Stimulated activated CD8-positive, alpha-beta memory T cell treated with anti-CD3 and anti-CD28 coated beads, Interleukin-15, amount 100 ng/mL, for 4 hours (primary cell): ENCODE data around the gene CDSN.

Experiments
- DNase-seq, 2 donors: peaks; one replicate each; pipeline ENCODE4 v3.0.0-alpha.2; 2020; ENCODE audit warnings: low read depth in 2 of 2

The CDSN gene

DNA sequence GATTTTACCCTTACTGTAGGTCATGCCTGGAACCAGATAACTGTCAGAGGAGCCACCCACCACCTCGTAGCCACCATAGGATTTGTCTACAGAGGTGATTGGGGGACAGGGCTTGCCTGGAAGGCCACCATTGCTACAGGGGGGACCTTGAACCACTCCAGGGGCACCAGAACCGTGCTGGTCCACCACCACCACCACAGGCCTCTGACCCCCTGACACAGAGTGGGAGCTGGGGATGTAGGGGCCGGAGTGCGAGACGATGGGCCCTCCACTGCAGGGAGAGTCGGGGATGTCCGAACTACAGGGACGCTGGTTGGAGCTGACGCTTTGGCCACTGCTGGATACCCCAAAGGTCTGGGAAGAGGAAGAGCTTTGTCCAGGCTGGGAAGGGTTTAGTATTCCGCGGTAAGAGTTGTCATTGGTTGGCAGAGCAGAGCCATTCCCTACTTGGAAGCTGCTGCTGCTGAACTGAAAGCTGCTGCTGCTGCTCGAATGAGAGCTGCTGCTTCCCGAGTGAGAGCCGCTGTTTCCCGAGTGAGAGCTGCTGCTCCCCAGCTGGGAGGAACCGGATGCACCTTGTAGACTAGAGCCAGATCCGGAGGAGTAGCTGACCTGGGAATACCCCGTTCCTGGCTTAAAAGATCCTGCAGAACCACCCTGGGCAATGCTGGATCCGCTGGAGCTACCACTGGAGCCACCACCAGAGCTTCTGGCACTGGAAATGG lies 3.4 kb downstream of the CDSN start:
- no peak for DNase-seq

DNA sequence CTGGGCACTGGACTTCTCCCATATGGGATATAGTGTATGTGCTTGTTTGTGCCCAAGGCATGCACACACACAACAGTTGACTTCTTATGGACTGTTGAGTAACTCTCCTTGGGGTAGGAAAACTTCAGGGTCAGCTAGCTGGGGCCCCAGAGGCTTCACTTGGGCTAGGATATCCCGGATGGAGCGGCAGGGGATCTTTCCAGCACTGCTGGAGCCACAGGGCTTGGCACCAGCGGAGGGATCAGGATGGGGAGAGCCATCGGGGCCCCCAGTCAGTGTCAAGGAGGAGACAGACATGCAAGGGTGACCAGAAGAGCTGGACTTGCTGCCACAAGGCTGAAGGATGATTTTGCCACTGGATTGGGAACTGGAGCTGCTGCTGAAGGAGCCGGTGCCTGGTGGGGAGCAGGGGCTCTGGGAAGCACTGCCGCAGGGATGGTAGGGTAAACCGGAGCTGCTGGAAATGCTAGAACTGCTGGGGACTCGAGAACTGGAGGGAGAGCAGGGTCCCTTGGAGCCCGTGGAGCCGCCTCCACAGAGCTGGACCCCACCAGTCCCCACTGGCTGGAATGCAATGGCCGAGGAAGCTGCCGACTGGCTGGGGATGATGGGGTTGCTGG lies 4.2 kb downstream of the CDSN start:
- no peak for DNase-seq

DNA sequence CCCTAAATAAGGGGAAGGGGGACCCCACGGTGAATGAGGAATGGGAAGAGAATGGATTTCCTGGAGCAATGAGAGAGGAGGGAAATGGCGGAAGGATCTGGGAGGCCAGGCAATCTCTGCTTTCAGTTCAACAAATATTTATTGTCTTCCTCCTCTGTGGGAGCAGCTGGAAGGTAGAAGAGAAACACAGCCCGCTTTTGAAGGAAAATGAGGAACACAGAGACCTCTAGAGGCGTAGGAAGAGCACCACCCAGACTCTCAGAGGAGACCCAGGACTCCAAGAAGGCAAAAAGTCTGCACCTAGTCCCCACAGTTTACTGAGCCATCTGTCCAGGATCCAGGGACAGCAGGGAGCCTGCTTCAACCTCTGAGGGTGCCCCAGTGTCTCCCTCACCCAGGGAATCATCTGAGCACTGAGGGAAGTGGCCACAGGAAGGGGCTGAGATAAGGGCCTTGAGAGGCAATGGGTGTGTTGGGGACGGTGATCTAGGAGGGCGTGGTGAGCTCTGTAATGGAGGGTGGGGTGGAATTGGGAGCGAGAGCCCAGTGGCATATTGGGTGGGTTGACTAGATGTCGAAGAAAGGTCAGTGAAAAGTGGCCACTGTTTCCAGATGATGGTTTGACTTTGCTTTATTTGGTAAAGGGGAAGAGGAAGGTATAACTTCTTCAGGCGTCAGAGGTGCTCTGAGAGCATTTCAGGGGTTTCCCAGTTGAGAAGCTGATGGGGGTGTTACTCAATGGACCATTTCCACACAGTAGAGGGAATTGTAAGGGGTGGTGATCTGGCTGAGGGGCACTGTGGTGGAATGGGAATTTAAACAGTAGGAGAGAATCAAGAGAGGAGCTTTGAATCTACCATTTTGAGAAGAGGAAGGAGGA lies 5.0 kb downstream of the CDSN start:
- no peak for DNase-seq

DNA sequence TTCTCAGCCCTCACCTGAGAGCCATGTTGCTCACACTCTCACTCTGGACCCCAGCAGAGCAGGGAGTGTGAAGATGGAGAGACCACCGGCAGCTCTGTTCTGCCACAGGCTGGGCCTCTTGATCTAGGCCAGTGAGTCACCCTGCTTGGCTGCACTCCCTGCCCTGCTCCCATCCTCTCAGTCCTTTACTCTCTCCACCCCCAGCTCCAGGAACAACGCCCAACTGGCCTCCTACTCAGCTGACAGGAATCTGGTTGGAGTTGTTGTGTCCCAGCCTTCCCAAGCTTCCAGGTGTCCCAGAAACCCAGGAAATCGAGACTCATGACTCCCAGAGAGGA lies 5.7 kb downstream of the CDSN start, which contains the start of gene PSORS1C1:
TSS of gene PSORS1C1 (plus strand) at position 260 of the 338 bp plus-strand sequence. CDS start 14,833 bp downstream, outside the sequence.
- DNase-seq, result no peak

DNA sequence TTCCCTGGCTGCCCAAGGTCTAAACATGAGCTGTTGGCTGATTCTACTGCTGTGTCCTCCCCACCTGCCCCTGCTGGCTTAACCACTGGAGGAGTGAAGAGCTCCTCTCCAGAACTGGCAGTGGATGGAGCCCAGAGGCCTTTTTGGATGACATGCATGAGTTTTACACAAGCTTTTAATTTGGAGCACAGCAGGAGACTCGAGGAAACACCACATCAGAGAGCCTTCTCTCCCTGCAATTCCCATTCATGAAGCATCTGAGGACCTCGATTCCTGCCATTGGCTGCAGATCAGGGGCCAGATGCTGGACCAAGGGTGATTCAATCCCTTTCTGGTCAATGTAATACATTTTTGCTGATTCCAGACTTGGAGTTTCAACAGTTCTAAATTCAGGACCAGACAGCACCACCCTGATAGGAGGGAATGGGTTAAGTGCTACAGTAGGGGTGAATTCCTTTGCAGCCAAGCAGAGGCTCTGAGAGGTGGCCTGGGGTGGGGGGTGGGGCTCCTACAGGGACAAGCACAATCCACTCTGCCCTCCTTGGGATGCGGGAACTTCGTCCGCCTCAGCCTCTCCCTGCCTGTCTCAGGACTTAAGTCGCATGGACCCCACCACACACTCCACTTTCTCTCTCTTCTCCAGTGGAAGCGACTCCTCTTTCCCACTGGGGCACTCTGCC lies 6.2 kb downstream of the CDSN start:
- no peak for DNase-seq

DNA sequence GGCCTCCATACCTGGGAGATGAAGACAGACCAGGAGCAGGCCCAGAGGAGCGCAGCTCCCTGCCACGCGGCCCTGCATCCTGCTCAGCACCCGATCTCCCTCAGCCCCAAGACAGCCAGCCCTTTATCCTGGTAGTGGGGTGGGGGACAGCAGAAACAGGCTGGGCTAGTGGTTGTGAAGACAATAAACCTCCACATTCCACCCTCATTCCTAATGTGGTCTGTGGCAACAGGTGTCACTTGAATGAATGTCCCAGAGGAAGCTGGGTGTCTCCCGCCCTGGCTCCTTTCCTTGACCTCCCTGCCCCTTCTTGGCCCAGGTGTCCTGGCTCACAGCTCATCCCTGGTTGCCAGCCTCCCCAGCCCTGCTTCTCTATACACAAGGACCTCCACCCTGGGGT lies 7.8 kb downstream of the CDSN start, which contains the start of gene C6orf15:
TSS of gene C6orf15 (minus strand) at position 98 of the 400 bp plus-strand sequence. CDS start at position 78, 20 bp downstream.
- no peak for DNase-seq

DNA sequence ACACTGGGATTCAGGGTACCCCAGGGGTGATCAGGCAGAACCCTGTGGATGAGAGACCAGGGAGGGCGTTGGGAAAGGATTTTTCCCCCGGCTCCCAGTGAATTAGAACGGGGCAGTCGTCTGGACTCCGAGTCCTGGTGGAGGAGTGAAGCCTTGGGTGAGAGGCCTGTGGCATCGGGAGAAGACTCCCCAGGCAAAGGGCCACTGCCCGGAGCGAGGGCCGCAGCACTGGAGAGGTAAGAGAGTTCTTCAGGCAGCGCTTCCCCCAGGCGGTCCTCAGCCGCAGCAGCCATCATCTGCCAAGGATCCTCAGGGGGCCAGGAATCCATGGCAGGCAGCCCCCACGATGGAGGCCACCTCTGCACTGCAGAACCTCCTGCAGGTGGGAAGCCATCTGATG lies 8.5 kb downstream of the CDSN start:
- DNase-seq, result no peak

DNA sequence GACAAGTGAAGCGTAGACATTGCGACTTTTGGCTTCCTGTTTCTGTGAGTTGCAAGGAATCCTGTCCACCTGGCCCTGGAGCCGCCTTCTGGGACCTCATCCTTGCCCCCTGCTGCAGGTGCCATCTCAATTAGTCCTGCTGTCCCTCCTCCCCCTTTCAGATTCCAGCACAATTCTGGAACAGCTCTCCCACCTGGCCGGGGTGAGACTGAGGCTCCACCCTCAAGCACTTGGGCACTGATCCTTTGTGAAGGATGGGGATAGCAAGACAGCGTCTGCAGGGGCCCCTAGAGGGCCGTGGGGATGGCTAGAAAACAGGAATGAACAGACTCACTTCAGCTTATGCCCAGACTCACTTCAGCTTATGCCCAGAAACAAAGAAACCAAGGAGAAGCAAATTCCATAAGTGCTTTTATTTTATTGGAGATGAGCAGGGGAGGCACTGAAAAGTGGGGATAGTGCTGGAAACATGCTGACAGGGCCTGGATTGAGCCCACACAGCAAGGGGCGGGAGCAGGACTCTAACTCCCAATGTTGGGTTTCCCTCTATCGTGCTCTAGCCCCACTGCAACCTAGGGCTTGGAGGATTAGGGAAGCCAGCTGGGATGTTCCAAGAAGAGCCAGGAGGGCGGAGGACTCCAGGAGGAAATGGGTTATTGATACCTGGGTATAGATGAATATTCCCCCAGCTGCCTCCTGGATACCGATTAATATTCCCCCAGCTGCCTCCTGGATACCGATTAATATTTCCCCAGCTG lies 9.2 kb downstream of the CDSN start:
- no peak for DNase-seq

DNA sequence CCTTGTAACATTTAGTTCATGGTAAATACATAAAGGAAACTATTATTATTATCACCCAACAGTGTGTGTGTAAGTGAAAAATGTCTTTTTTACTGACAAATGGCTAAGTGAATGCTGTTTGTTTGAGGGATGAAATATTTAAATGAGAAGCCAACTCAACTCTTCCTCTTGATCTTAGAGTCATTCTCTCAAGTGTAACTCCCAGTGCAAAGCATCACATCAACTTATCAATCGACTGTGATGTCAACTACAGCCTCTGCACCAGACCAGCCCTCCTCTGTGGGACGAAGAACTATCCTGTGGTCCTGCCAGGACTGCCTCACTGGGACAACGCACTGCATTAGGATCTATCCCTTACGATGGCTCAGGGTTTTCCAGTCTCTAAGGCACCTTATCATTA lies 13.2 kb downstream of the CDSN start:
- no peak for DNase-seq

DNA sequence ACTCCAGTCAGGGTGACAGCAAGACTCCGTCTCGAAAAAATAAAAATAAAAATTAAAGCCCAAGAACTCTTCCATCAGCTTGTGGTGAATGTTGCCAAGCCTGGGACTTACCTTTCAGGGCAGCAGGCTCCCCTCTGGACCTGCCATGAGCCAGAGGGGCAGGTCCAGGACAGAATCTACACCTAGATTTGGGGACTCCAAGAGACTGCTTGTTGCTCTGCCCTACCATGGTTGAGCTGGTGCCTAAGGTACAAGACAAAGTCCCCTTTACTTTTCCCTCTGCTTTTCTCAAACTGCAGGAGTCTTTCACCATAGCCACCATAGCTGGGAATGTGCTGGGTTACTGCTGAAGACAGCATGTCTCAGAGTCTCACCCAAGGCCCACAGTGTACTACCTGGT lies 17.1 kb downstream of the CDSN start:
- DNase-seq, result no peak

DNA sequence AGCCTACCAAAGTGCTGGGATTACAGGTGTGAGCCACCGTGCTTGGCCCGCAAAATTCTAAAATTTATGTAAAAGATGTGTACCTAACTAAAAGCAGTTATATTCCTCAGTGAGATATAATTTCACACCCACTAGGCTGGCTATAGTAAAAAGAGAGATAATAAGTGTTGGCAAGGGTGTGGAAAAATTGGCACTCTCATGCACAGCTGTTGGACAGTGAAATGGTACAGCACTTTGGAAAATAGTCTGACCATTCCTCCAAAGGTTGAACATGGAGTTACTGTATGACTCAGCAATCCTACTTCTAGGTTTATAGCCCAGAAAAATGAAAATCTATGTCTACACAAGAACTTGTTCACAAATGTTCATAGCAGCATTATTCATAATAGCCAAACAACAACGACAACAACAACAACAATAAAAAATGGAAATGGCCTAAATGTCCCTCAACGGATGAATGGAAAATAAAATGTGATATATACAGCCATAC lies 21.8 kb downstream of the CDSN start:
- no peak for DNase-seq

DNA sequence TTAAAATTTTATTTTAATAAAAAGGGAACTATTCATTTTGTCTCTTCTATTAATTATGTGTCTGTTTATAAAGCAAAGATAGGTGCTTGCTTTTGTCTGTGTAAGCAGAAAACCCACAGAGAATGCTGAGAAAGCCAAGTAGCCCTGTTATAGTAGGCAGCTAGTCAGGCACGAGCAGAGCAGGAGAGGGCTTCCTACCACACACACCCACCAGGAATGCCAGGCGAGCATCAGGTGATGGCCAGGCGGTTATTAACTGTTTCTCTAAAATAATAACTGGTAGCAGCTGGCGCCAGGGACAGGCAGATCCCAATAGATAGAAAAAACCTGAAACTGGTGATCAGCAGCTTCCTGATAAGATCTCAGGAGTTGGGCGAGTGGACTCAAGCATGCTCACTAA lies 23.6 kb downstream of the CDSN start:
- no peak for DNase-seq

DNA sequence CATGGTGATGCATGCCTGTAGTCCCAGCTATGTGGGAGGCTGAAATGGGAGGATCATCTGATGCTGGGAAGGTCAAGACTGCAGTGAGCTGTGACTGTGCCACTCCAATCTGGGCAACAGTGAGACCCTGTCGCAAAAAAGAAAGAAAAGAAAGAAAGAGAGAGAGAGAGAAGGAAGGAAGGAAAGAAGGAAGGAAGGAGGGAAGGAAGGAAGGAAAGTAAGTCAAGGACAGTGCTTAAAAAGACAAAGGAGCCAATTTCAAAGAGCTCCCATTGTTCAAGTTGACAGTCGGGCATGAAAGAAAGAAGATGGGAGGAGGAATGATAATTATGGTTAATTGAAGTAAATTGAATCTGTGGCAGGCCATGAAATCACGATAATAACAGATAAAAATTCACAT lies 24.0 kb downstream of the CDSN start:
- DNase-seq, result no peak

DNA sequence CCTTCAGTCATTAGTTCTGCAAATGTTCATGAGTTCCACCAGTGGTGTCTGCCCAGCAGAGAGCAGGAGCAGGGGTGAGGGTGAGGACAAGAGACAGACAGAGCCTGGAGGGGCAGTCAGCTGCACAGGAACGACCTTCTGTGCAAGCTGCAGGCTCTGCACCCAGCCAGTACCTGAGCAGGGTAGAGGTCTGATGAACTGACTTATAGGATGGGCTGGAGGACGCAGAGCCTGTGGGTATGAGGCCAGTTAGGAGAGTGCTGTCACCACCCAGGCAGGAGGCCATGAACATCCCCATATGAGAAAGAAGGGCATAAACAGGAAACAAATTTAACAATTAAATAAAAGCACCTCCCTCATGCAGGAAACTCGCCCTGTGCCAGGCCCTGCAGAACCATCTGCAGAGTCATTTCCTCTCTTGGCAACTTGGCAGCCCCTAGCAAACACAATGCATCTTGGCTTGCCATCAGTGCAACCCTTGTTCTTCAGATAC lies 25.8 kb downstream of the CDSN start:
- DNase-seq, result no peak

DNA sequence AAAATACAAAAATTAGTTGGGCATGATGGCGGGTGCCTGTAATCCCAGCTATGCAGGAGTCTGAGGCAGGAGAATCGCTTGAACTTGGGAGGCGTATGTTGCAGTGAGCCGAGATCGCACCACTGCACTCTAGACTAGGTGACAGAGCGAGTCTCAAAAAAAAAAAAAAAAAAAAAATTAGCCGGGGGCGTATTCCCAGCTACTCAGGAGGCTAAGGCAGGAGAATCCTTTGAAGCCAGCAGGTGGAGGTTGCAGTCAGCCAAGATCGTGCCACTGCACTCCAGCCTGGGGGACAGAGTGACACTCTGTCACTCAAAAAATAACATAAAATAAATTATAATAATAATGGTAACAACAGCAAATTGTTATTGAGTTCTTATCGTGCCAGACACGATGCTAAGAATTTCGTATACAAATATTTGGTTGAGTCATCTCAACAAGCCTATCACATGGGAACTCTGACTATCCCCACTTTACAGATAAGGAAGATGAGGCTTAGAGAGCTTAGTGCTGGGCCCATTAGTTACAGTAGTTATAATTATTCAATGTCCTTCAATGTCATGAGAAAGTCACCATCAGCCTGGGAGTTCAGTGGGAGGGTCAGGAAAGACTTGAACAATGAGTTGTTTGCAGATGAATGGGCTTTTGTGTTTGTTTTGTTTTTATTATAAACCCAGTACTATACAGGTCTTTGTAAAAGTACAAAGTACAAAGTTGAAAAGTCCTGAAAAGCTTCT lies 27.3 kb downstream of the CDSN start:
- DNase-seq, result no peak

DNA sequence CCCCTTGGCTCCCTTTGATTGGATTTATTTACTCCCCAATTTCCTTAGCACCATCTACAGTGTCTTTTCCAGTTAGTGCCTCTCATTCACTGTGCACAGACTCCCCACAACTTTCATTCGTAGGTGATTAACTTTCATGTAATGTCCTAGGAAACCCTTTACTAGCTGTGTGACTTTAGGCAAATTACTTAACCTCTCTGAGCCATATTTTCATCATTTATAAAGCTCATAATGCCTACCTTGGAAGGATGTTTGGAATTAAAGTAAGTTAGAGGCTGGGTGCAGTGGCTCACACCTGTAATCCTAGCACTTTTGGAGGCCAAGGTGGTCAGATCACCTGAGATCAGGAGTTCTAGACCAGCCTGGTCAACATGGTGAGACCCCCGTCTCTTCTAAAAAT lies 28.0 kb downstream of the CDSN start:
- no peak for DNase-seq

DNA sequence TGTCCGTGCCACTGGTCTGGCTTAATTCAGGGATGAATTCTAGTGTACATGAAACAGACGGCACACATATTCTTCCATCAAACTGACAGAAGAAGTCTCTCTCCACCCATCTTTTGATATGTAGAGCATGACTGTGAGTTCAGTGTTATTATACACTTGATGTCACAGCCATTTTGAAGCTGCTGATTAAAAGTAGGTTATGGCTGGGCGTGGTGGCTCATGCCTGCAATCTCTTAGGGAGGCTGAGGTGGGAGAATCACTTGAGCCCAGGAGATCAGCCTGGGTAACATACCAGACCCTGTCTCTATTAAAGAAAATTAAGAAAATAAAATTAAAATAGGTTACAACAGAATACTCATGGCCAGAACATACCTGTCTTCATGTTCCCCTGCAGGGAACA lies 28.6 kb downstream of the CDSN start:
- DNase-seq, result no peak

DNA sequence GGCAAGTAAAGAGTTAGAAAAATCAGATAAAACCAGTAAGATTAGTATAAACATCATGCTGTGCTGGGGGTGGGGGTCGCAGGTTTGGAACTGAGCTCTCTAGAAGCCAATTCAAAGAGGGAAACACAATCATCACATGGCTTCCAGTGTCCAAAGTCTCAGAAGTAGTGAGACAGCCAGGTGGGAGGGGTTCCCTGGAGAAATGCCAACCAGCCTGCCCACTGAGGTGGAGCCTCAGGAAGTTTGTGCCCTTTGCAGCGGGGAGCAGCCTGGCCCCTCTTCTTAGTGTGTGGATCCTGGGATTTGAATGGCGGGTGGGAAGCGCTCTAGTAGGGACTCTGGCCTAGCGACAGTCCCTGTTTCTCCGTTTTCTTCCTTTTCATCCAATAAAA lies 29.3 kb downstream of the CDSN start:
- no peak for DNase-seq

DNA sequence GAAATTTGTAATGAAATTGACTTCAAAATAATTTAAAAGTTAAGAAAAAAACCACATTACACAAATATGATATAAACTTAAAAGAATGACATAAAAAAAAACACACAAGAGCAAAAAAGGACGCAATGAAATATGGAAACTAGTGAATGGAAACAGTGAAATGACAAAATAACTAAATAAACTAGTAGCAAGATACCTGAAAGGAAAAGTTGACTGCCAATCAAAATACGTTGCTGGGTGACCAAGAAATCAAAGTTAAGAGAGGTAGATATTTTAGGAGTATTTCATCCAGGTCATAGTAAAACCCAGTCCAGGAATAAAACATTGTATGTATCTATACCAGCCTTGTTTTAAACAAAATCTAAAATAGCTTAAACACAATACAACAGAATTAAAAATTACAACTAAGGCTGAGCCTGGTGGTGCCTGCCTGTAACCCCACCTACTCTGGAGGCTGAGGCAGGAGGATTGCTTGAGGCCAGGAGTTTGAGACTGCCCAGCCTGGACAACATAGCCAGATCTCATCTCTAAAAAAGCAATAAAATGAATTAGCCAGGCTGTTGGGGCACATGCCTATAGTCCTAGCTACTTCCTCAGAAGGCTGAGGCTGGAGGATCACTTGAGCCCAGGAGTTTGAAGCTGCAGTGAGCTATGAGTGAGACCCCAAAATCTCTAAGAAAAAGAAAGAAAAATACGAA lies 29.8 kb downstream of the CDSN start:
- no peak for DNase-seq
